SK-N-SH treated with all-trans-retinoic acid at 6 μM for 48 hours (cell line): ENCODE measurements around the gene STK38L.

Experiments used
- ATAC-seq: fragments of 200-7000 bp; cut with Tn5 transposase; 3 replicates; pipeline ENCODE4 v1.9.1; 2020; ENCODE audit warnings: mild to moderate bottlenecking, moderate library complexity
- ARNTL ChIP-seq: fragments of 450-650 bp; formaldehyde crosslinking; IDR thresholded peaks from 2 replicates; pipeline ENCODE4 v1.5.0; 2020; ENCODE audit warnings: low read depth, mild to moderate bottlenecking, moderate library complexity, borderline replicate concordance
- BACH2 ChIP-seq: fragments of 250-450 bp; sonication (Bioruptor Pico); IDR thresholded peaks from 2 replicates; pipeline ENCODE4 v1.9.0; 2021; ENCODE audit warnings: mild to moderate bottlenecking, borderline replicate concordance
- CREB5 ChIP-seq: fragments of 250-450 bp; sonication (Bioruptor Pico); IDR thresholded peaks from 2 replicates; pipeline ENCODE4 v1.5.1; 2020; ENCODE audit warnings: low read depth, mild to moderate bottlenecking, moderate library complexity
- CSDC2 ChIP-seq: fragments of 250-450 bp; sonication (Bioruptor Pico); IDR thresholded peaks from 2 replicates; pipeline ENCODE4 v1.5.0; 2020; ENCODE audit warnings: mild to moderate bottlenecking, moderate library complexity
- ESRRG ChIP-seq: fragments of 250-450 bp; sonication (Bioruptor Pico); IDR thresholded peaks from 2 replicates; pipeline ENCODE4 v1.6.1; 2021; ENCODE audit warnings: mild to moderate bottlenecking
- ISL1 ChIP-seq: fragments of 250-450 bp; sonication (Bioruptor Pico); IDR thresholded peaks from 2 replicates; pipeline ENCODE4 v2.1.2; 2022; ENCODE audit warnings: mild to moderate bottlenecking, moderate library complexity
- POU6F1 ChIP-seq: fragments of 250-450 bp; sonication (Bioruptor Pico); IDR thresholded peaks from 2 replicates; pipeline ENCODE4 v1.8.0; 2021; ENCODE audit warnings: low read depth, mild to moderate bottlenecking, moderate library complexity, borderline replicate concordance
- PPARA ChIP-seq: fragments of 250-450 bp; sonication (Bioruptor Pico); IDR thresholded peaks from 2 replicates; pipeline ENCODE4 v1.5.0; 2020; ENCODE audit warnings: mild to moderate bottlenecking, borderline replicate concordance
- RARB ChIP-seq: fragments of 250-450 bp; sonication (Bioruptor Pico); IDR thresholded peaks from 2 replicates; pipeline ENCODE4 v1.8.0; 2021; ENCODE audit warnings: mild to moderate bottlenecking, moderate library complexity
- SNAI2 ChIP-seq: fragments of 250-450 bp; sonication (Bioruptor Pico); IDR thresholded peaks from 2 replicates; pipeline ENCODE4 v1.5.0; 2020; ENCODE audit warnings: mild to moderate bottlenecking, moderate library complexity
- TCF4 ChIP-seq: fragments of 250-450 bp; sonication (Bioruptor Pico); IDR thresholded peaks from 2 replicates; pipeline ENCODE4 v1.8.0; 2021; ENCODE audit warnings: mild to moderate bottlenecking, moderate library complexity, borderline replicate concordance
- TOX ChIP-seq: fragments of 250-450 bp; sonication (Bioruptor Pico); IDR thresholded peaks from 2 replicates; pipeline ENCODE4 v1.8.0; 2021; ENCODE audit warnings: mild to moderate bottlenecking, moderate library complexity, borderline replicate concordance
- TSHZ2 ChIP-seq: fragments of 250-450 bp; sonication (Bioruptor Pico); IDR thresholded peaks from 2 replicates; pipeline ENCODE4 v1.5.0; 2020; ENCODE audit warnings: mild to moderate bottlenecking, moderate library complexity
- ZC3H10 ChIP-seq: fragments of 250-450 bp; sonication (Bioruptor Pico); IDR thresholded peaks from 2 replicates; pipeline ENCODE4 v1.5.1; 2021; ENCODE audit warnings: mild to moderate bottlenecking, moderate library complexity
- ZFP3 ChIP-seq: fragments of 250-450 bp; sonication (Bioruptor Pico); IDR thresholded peaks from 2 replicates; pipeline ENCODE4 v1.5.0; 2020; ENCODE audit warnings: mild to moderate bottlenecking, moderate library complexity
- ZFP30 ChIP-seq: fragments of 450-650 bp; formaldehyde crosslinking; IDR thresholded peaks from 2 replicates; pipeline ENCODE4 v1.5.0; 2022; ENCODE audit warnings: mild to moderate bottlenecking, moderate library complexity
- ZNF565 ChIP-seq: fragments of 450-650 bp; formaldehyde crosslinking; conservative IDR thresholded peaks from 2 replicates; pipeline ENCODE4 v1.5.0; 2020; ENCODE audit warnings: low read depth, mild to moderate bottlenecking, moderate library complexity
- ZNF70 ChIP-seq: fragments of 450-650 bp; formaldehyde crosslinking; IDR thresholded peaks from 2 replicates; pipeline ENCODE4 v1.5.0; 2020; ENCODE audit warnings: mild to moderate bottlenecking, moderate library complexity
- TF ChIP-seq, protein P1 (sequence below): fragments of 250-450 bp; sonication (Bioruptor Pico); IDR thresholded peaks from 2 replicates; pipeline ENCODE4 v1.5.1; 2021; ENCODE audit warnings: mild to moderate bottlenecking, moderate library complexity

STK38L gene

GRCh38 chr12:27334721-27335082 lies 90.6 kb downstream of the STK38L start:
- ATAC-seq, result no peak
- TF ChIP-seq POU6F1 (CRISPR knock-in tag) (no peak), ZFP3 (CRISPR knock-in tag) (no peak), ISL1 (no peak), BACH2 (CRISPR knock-in tag) (no peak), RARB (CRISPR knock-in tag) (no peak), ZC3H10 (no peak), ZNF70 (no peak), TOX (no peak), TSHZ2 (CRISPR knock-in tag) (no peak), SNAI2 (CRISPR knock-in tag) (no peak), ARNTL (CRISPR knock-in tag) (no peak), CREB5 (CRISPR knock-in tag) (no peak), PPARA (no peak), ZNF565 (CRISPR knock-in tag) (no peak), TCF4 (CRISPR knock-in tag) (no peak), ESRRG (no peak), CSDC2 (CRISPR knock-in tag) (no peak)
- TF ChIP-seq, protein P1, sequence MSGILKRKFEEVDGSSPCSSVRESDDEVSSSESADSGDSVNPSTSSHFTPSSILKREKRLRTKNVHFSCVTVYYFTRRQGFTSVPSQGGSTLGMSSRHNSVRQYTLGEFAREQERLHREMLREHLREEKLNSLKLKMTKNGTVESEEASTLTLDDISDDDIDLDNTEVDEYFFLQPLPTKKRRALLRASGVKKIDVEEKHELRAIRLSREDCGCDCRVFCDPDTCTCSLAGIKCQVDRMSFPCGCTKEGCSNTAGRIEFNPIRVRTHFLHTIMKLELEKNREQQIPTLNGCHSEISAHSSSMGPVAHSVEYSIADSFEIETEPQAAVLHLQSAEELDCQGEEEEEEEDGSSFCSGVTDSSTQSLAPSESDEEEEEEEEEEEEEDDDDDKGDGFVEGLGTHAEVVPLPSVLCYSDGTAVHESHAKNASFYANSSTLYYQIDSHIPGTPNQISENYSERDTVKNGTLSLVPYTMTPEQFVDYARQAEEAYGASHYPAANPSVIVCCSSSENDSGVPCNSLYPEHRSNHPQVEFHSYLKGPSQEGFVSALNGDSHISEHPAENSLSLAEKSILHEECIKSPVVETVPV (CRISPR knock-in tag), result no peak
- TF ChIP-seq, all 23 proteins: peak for 0

GRCh38 chr12:27335364-27336281 lies 91.5 kb downstream of the STK38L start:
- no peak for ATAC-seq
- TF ChIP-seq ZFP30 (CRISPR knock-in tag) (no peak), BACH2 (CRISPR knock-in tag) (no peak), TSHZ2 (CRISPR knock-in tag) (no peak)

DNA sequence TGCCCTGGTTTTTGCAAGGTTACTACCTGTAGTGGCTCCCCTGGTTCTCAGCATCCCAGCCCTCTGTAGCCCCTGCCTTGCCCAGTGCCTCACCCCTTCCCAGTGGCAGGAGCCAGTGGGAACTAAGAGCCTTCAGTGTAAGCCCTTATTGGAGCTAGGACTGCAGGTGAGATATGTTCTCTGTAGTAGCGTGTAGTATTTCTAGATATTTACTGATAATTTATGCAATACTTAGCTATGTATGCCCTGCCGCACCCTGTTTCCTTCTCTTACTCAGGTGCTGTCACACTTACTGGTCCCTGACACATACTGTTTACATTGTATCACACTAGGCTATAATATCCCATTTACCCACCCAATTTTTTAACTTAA lies 92.2 kb downstream of the STK38L start:
- TF ChIP-seq RARB (CRISPR knock-in tag) (no peak), ZFP3 (CRISPR knock-in tag) (no peak), ESRRG (no peak), CSDC2 (CRISPR knock-in tag) (no peak), ZNF70 (no peak)
- TF ChIP-seq, all 23 proteins: peak for 0
- no peak for ATAC-seq
